ENCODE results near the gene DGLUCY.

- no peak for TF ChIP-seq EZH2 (IDR thresholded peaks at IDR 0.05; ENCODE audit: insufficient read depth, low read length)
- TF ChIP-seq, protein P1, sequence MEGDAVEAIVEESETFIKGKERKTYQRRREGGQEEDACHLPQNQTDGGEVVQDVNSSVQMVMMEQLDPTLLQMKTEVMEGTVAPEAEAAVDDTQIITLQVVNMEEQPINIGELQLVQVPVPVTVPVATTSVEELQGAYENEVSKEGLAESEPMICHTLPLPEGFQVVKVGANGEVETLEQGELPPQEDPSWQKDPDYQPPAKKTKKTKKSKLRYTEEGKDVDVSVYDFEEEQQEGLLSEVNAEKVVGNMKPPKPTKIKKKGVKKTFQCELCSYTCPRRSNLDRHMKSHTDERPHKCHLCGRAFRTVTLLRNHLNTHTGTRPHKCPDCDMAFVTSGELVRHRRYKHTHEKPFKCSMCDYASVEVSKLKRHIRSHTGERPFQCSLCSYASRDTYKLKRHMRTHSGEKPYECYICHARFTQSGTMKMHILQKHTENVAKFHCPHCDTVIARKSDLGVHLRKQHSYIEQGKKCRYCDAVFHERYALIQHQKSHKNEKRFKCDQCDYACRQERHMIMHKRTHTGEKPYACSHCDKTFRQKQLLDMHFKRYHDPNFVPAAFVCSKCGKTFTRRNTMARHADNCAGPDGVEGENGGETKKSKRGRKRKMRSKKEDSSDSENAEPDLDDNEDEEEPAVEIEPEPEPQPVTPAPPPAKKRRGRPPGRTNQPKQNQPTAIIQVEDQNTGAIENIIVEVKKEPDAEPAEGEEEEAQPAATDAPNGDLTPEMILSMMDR (IDR thresholded peaks at IDR 0.05; ENCODE audit: insufficient read depth, low read depth, low read length), result no peak
Observed at GRCh38 chr14:91216731-91217226, 102.9 kb downstream of the DGLUCY start.
